ENCODE results near the gene IFNGR1.
"Not testable (repeated sequence)": the region's sequence is repeated elsewhere in the genome, so short reads cannot be mapped to it uniquely, and the experiment has no call there.

IFNGR1 gene

GRCh38 chr6:137218917-137219663 is at the start of gene IFNGR1:
Gene IFNGR1 (minus strand): TSS chr6:137219385. CDS start chr6:137219327, 58 bp downstream.
- H3K4me3 ChIP-seq (ENCODE audit: low read depth, low read length): peak within 1 kb of the TSS; percentile 90
- DNase-seq (ENCODE audit: low read depth): peak; percentile 81

- no peak for DNase-seq (ENCODE audit: low read depth)
- H3K4me3 ChIP-seq (ENCODE audit: low read depth, low read length): no peak overlapping the region
These were observed 49.7 kb upstream of the IFNGR1 start for GRCh38 chr6:137268911-137269310.

GRCh38 chr6:137266309-137266586 is 47.1 kb upstream of the IFNGR1 start:
- no peak for DNase-seq (ENCODE audit: low read depth)
- H3K4me3 ChIP-seq (ENCODE audit: low read depth, low read length): no peak overlapping the region

- no peak for DNase-seq (ENCODE audit: low read depth)
- H3K4me3 ChIP-seq (ENCODE audit: low read depth, low read length): no peak overlapping the region
These were observed 46.5 kb upstream of the IFNGR1 start for GRCh38 chr6:137265561-137266308.

- H3K4me3 ChIP-seq (ENCODE audit: low read depth, low read length): no peak overlapping the region
- DNase-seq (ENCODE audit: low read depth): no peak
These were observed 45.3 kb upstream of the IFNGR1 start for GRCh38 chr6:137264311-137265075.

GRCh38 chr6:137261761-137262160 is 42.6 kb upstream of the IFNGR1 start:
- no peak overlapping the region for H3K4me3 ChIP-seq (ENCODE audit: low read depth, low read length)
- DNase-seq (ENCODE audit: low read depth): no peak

- no peak overlapping the region for H3K4me3 ChIP-seq (ENCODE audit: low read depth, low read length)
- no peak for DNase-seq (ENCODE audit: low read depth)
These were observed 42.2 kb upstream of the IFNGR1 start for GRCh38 chr6:137261361-137261760.

- H3K4me3 ChIP-seq (ENCODE audit: low read depth, low read length): no peak overlapping the region
- DNase-seq (ENCODE audit: low read depth): no peak
These were observed 41.0 kb upstream of the IFNGR1 start for GRCh38 chr6:137260217-137260616.

GRCh38 chr6:137259349-137259748 is 40.2 kb upstream of the IFNGR1 start:
- no peak for DNase-seq (ENCODE audit: low read depth)
- H3K4me3 ChIP-seq (ENCODE audit: low read depth, low read length): no peak overlapping the region

GRCh38 chr6:137258170-137258569 is 39.0 kb upstream of the IFNGR1 start:
- H3K4me3 ChIP-seq (ENCODE audit: low read depth, low read length): no peak overlapping the region
- no peak for DNase-seq (ENCODE audit: low read depth)

GRCh38 chr6:137256350-137257103 is 37.3 kb upstream of the IFNGR1 start:
- no peak overlapping the region for H3K4me3 ChIP-seq (ENCODE audit: low read depth, low read length)
- DNase-seq (ENCODE audit: low read depth): no peak

- DNase-seq (ENCODE audit: low read depth): no peak
- H3K4me3 ChIP-seq (ENCODE audit: low read depth, low read length): no peak overlapping the region
These were observed 35.8 kb upstream of the IFNGR1 start for GRCh38 chr6:137254966-137255365.

GRCh38 chr6:137254430-137254829 is 35.2 kb upstream of the IFNGR1 start:
- not testable (repeated sequence) for H3K4me3 ChIP-seq (ENCODE audit: low read depth, low read length); DNase-seq (ENCODE audit: low read depth)

- DNase-seq (ENCODE audit: low read depth): no peak
- no peak overlapping the region for H3K4me3 ChIP-seq (ENCODE audit: low read depth, low read length)
These were observed 29.5 kb upstream of the IFNGR1 start for GRCh38 chr6:137248702-137249101.

- H3K4me3 ChIP-seq (ENCODE audit: low read depth, low read length): no peak overlapping the region
- no peak for DNase-seq (ENCODE audit: low read depth)
These were observed 28.5 kb upstream of the IFNGR1 start for GRCh38 chr6:137247724-137248123.

GRCh38 chr6:137246791-137247202 is 27.6 kb upstream of the IFNGR1 start:
- H3K4me3 ChIP-seq (ENCODE audit: low read depth, low read length): no peak overlapping the region
- no peak for DNase-seq (ENCODE audit: low read depth)

- no peak for DNase-seq (ENCODE audit: low read depth)
- no peak overlapping the region for H3K4me3 ChIP-seq (ENCODE audit: low read depth, low read length)
These were observed 27.0 kb upstream of the IFNGR1 start for GRCh38 chr6:137246164-137246563.

GRCh38 chr6:137241481-137242038 is 22.4 kb upstream of the IFNGR1 start:
- no peak for DNase-seq (ENCODE audit: low read depth)
- no peak overlapping the region for H3K4me3 ChIP-seq (ENCODE audit: low read depth, low read length)

- H3K4me3 ChIP-seq (ENCODE audit: low read depth, low read length): no peak overlapping the region
- DNase-seq (ENCODE audit: low read depth): peak; percentile 90
These were observed 21.0 kb upstream of the IFNGR1 start for GRCh38 chr6:137240168-137240567.

All from skeletal muscle cell (primary cell).